ENCODE results near the gene BIRC2.
"Not testable (repeated sequence)": the region's sequence is repeated elsewhere in the genome, so short reads cannot be mapped to it uniquely, and the experiment has no call there.

BIRC2 gene

DNA sequence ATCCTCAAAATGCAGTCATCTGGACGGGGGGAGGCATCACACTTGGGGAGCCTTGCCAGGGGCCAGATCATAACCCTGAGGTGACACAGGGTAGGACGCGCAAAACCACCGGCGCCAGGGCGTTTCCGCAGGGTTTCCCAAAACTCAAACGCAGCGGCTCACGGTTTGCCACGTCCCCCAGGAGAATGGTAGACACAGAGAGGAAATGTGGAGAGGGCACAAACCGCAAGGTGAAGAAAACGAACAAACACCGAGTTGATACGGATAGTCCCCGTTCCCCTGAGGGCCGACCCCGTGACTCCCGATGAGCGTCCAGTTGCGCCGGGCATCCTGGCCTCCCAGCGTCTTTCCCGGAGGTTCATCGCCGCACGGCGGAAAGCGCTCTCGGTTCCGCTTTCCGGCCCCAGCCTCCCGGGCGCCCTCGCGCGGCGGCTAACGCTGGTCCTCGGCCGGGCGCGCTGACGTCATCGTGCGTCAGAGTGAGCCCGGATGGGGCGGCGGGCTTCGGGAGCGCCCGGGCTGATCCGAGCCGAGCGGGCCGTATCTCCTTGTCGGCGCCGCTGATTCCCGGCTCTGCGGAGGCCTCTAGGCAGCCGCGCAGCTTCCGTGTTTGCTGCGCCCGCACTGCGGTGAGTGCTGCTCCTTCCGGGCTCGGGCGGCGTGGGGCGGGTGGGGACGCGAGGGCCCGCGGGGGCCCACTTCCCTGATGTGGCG is at the start of gene BIRC2:
TSS of gene BIRC2 (plus strand) at position 467 of the 714 bp plus-strand sequence. CDS start 2,641 bp downstream, outside the sequence.
- peak; percentile 77 for DNase-seq (ENCODE audit: low read depth, low spot score)

GRCh38 chr11:102300837-102301236 is 46.2 kb upstream of the BIRC2 start:
- DNase-seq (ENCODE audit: low read depth, low spot score): not testable (repeated sequence)

DNA sequence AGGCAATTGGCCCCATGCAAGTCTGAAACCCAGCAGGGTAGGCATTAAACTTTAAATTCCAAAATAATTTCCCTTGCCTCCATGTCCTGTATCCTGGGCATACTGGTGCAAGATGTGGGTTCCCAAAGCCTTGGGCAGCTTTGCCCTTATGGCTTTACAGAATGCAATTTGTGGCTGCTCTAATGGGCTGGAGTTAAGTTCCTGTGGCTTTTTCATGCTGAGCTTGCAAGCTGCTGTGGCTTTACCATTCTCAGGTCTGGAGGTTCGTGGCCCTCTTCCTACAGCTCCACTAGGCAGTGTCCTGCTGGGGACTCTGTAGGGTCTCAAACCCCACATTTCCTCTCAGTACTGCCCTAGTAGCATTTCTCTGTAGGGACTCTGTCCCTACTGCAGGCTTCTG is 44.8 kb upstream of the BIRC2 start:
- DNase-seq (ENCODE audit: low read depth, low spot score): no peak

DNA sequence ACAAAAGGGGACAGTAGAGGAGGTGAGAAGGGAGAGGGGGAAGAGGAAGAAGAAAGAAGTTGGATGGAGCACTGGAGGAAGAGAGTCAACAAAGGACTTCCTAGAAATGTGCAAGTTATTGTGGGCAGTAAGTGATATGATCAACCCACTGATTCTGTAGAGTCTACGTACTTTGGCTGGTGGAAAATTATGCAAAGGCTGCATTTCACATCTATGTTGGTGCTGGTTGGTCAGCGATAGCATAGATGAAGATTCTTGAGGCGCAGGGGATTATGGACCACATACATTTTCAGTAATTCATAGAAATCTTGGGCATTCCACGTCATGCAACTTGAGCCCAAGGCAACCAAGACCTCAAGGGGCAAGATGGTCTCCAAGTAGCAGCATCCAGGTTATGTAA is 42.3 kb upstream of the BIRC2 start:
- no peak for DNase-seq (ENCODE audit: low read depth, low spot score)

DNA sequence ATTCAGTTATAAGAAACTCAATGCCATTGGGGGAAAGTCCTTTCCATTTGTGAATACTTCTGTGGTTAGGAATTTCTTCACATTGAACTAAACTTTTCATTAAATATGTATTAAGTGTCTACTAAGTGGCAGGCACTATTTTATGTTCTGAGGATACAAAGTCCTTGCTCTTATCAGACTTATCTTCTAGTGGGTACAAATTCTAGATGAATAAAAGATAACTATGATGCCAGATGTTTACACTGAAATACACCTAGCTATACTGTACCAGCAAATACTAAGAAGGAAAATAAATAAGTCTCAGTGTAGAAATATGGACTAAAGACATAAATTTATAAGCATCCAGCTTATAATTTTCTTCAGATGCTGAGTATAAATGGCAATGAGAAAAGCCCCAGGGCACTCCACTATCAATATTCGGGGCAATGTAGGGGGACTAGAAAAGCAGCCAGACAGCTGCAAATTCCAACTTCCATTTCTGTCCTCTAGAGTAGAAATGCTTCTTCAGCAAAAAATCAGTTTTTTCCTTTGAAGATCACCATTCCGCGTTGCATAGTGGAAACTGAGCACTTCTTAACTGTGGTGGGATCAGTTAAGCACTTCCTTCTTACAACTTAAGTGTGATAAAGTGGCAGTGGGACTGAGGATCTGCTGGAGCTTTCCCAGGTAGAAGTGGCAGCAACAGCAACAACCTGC is 41.5 kb upstream of the BIRC2 start:
- DNase-seq (ENCODE audit: low read depth, low spot score): no peak

DNA sequence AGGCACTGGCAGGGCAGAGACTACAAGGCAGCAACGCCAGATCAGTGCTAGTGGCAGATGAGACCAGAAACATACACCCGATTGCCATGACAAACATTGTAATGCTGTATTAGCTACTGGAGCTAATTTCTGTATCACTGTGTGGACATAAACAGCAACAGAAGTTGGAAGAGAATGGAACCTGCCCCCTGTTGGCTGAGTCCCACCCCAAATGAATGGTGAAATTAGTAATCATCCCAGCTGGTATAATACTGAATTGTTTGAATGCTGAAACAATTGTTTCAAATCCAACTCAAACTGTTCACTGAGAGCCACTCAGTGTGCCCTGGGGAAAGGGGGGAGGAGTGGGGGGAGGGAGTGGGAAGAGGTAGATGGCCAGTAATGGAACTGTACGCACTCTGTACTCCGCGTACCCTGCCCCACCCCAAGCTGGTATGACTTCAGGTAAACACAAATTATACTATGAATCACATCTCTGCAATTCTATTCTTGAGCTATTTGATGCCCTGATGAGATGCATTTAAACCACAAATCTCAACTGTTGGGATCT is 40.9 kb upstream of the BIRC2 start:
- no peak for DNase-seq (ENCODE audit: low read depth, low spot score)

DNA sequence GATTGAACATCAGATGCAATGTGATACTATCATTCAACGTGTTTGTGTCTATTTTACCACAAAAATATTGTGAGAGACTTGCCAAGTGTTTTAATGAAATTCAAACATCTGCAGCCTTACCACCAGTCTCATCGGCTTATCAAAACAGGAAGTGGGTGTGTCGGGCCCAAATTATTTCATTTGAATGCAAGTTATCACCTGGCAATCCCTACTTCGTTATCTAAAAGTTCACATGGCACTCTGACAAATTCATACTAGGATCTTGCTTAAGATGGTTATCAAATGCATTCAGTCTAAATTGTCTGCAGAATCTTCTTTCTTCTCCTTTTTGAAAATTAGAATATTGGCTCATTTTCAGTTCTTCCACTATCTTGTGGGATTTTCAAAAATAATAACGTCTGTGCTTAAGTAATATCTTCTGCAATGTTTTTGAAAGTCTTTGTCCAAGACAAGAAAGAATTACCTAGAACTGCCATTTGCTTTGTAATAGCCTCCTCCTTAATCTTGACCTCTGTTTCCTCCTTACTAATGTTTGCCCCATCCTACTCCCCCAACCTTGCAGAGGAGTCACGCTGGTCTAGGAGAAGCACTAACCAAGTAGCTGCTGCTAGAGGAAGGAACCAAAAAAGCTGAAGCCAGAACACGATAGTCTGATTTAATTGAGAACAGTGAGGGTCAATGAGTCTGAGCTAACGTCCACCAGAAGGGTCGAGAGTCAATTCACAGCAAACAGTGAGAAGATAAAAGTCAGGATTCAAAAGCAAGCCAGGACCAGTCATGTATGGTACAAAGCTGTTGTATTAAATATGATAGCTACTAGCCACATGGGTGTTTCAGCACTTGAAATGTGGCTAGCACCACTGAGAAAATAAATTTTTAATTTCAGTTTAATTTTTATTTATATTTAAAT is 39.9 kb upstream of the BIRC2 start:
- no peak for DNase-seq (ENCODE audit: low read depth, low spot score)

GRCh38 chr11:102307727-102308038 is 39.3 kb upstream of the BIRC2 start:
- no peak for DNase-seq (ENCODE audit: low read depth, low spot score)

DNA sequence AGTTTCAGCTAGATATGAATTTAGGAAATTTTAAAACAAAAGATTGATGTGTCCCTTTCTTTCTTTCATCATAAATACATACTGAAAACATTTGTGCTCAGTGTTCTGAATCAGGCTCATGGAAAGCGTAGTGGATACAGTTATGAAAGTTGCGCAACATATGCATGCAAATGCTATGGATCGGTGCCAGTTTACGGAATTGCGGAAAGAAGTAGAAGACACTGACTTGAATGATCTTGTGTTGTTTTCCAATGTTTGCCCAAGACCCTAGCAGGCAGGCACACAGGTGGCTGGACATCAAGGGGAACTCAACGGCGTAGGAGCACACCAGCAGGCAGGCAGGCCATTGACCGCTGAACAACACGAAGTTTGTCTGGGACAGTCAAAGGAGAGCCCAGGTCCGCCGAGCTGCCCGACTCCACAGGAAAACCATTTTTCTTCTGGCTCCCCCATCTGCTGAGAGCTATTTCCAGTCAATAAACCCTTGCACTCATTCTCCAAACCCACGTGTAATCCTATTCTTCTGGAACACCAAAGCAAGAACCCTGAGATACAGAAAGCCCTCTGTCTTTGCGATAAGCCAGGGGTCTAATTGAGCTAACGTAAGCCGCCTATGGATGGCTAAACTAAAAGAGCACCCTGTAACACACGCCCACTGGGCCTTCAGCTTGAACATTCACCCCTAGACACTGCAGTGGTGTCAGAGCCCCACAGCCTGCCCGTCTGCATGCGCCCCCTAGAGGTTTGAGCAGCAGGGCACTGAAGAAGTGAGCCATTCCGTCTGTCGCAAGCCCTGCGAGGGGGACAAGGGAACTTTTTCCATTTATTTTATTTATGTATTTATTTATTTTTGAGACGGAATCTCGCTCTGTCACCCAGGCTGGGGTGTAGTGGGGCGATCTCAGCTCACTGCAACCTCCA is 37.1 kb upstream of the BIRC2 start:
- no peak for DNase-seq (ENCODE audit: low read depth, low spot score)

DNA sequence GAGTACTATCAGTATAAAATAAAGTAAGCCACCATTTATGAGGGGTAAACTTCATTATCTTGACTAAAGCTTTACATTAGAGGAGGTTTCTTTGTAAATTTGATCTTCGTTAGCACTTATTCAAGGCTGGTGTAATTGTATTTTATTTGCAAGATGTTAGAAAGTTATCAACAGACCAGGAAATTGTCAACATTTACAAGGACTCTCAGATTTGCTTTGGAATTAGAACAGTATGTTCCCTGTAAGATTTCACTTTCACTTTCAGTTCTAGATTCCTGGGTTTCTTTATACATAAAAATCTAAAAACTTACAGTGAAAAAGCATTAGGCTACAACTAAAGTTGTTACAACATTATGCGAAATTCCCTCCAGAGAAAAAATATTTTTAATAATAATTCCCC is 34.3 kb upstream of the BIRC2 start:
- no peak for DNase-seq (ENCODE audit: low read depth, low spot score)

DNA sequence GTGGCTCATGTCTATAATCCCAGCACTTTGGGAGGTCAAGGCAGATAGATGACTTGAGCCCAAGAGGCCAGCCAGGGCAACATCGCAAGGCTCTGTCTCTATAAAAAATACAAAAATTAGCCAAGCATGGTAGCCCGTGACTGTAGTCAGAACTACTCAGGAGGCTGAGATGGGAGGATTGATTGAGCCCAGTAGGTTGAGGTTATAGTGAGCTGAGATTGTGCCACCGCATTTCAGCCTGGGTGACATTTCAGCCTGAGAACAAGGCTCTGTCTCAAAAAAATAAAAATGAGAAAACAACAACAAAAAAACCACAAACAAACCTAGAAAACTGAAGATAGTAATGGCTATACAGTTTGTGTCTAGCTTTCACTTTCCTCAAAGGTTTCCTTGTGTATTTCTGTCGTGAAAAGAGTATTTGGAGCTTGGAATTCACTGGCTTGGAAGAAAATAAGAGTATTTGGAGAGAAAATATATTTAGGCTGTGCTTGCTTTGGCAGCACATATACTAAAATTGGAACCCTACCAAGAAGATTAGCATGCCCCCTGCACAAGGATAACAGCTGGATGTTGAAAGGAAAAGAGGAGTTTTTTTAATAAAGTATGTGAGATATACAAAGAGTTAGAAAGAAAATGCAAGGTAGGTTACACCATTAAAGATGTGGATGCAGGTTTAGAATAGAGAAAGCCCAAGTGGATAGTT is 33.6 kb upstream of the BIRC2 start:
- DNase-seq (ENCODE audit: low read depth, low spot score): no peak

- DNase-seq (ENCODE audit: low read depth, low spot score): no peak
Measured at GRCh38 chr11:102314784-102315183, 32.2 kb upstream of the BIRC2 start.

GRCh38 chr11:102316346-102316904 is 30.6 kb upstream of the BIRC2 start:
- DNase-seq (ENCODE audit: low read depth, low spot score): no peak

- peak; percentile 62 for DNase-seq (ENCODE audit: low read depth, low spot score)
Measured at GRCh38 chr11:102317099-102317767, 29.8 kb upstream of the BIRC2 start, which contains the start of gene BIRC3. BIRC3 (plus strand) TSS chr11:102317484; CDS start chr11:102324510, 7,026 bp downstream.

DNA sequence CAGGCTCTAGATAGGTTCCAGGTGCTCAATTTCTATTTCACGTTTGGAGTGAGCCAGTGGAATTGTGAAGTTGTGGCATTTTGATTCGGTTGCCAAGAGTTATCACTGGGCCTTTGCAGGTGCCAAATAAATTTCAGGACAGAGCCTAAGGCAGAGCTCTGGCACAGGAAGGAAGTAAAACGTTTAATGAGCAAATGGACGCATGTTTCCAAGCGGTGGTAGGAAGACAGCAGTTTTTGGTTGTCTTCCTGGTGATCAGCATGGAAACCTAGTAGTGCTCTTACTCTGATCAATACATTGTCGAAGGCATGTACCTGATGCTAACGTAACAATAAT is 29.3 kb upstream of the BIRC2 start:
- no peak for DNase-seq (ENCODE audit: low read depth, low spot score)

DNA sequence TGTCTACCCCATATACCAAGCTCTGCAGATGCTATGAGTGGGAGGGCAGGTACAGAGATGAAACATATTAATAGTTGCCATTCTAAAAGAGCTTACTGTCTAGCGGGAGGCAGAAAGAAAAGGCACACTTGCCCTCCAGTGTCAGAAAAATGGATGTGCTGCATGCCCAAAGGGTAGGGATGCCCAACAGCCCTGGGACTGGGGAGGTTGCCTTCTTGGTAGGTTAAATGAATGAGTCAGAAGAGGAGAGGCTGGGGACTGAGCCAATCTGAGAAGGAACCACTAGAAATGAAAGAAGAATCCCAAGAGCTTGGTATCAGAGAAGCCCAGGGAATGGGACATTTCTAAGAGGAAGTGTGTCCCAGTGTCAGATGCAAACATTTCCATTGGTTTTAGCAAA is 28.5 kb upstream of the BIRC2 start:
- no peak for DNase-seq (ENCODE audit: low read depth, low spot score)

- DNase-seq (ENCODE audit: low read depth, low spot score): no peak
Measured at GRCh38 chr11:102319544-102319943, 27.5 kb upstream of the BIRC2 start.

GRCh38 chr11:102320188-102320587 is 26.8 kb upstream of the BIRC2 start:
- no peak for DNase-seq (ENCODE audit: low read depth, low spot score)

- no peak for DNase-seq (ENCODE audit: low read depth, low spot score)
Measured at GRCh38 chr11:102320679-102321078, 26.3 kb upstream of the BIRC2 start.

DNA sequence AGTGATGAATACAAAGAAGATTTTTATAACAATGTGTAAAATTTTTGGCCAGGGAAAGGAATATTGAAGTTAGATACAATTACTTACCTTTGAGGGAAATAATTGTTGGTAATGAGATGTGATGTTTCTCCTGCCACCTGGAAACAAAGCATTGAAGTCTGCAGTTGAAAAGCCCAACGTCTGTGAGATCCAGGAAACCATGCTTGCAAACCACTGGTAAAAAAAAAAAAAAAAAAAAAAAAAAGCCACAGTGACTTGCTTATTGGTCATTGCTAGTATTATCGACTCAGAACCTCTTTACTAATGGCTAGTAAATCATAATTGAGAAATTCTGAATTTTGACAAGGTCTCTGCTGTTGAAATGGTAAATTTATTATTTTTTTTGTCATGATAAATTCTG is 24.5 kb upstream of the BIRC2 start:
- DNase-seq (ENCODE audit: low read depth, low spot score): no peak
